ENCODE data around the gene CENPF.

- TF ChIP-seq ZNF275 (CRISPR knock-in tag; IDR thresholded peaks at IDR 0.05; ENCODE audit: borderline replicate concordance), result no peak
- no peak for TF ChIP-seq EP300 (IDR thresholded peaks at IDR 0.05; ENCODE audit: low read depth in 2 of 2, low read length in 2 of 2)
- no peak for TF ChIP-seq EP300 (CRISPR knock-in tag; IDR thresholded peaks at IDR 0.05; ENCODE audit: borderline replicate concordance)
- TF ChIP-seq SMAD9 (CRISPR knock-in tag; IDR thresholded peaks at IDR 0.05), result no peak
- TF ChIP-seq FOXA1 (IDR thresholded peaks at IDR 0.05), result no peak
- TF ChIP-seq FOXA1 (CRISPR knock-in tag; IDR thresholded peaks at IDR 0.05), result no peak
Observed at GRCh38 chr1:214698559-214698958, 95.6 kb downstream of the CENPF start.
